NCI-H1092 (cell line): ENCODE measurements around the gene DLGAP1.

Experiments used
- DNase-seq: peaks from one replicate; lab custom pipeline; 2025; lab: John Stamatoyannopoulos, UW

Gene DLGAP1

DNA sequence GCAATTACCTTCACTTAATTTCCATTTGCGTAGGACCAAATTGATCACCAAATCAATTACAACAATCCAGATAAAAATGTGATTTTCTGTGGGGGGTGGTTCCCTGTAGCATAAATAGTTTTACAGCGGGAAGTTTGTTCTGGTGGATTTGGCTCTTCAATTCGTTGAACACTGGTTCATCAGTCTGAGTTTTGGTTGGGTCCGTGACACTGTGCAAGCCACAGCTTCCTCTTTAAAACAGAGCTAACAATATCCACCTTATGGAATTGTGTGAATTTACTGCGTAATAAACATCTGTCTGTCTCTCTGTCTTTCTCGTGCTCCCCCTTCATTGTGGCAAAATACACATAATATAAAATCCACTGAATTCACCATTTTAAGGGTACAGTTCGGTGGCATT lies 694.4 kb downstream of the DLGAP1 start:
- no peak for DNase-seq

DNA sequence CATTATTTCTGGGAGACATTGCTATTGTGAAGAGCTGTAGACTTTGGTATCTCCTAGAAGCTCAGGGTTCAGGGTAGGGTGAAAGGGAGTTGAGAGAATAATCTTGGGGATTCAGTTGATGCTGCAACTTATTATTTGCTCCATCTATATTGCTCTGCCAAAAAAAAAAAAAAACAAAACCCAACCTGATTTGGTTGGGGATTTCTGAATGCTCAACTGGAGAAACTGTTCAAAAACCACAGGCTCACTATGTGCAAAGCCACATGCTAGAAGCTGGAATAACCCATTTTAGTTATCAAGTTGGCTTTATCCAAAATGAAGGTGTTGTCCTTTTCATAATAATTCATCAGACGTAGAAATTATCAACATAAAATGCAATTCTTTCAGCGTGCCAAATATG lies 696.0 kb downstream of the DLGAP1 start:
- DNase-seq, result no peak

DNA sequence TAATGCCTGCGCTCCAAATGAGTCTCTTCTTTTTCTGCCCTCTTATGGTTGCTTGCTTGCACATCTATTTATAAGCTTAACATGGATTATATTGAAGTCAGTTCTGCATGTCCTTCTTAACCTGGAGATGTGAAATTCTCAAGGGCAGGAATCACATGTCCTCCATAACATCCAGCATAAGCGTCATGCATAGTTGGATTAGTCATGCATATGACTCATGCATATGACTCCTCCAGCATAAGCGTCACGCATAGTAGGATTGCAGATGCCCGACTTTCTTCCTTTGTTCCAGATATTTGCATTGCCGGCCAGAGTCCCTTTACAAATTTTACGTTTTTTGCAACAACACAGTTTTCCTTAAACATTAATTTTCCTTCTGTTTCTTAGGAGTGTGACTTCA lies 696.6 kb downstream of the DLGAP1 start:
- DNase-seq, result no peak

DNA sequence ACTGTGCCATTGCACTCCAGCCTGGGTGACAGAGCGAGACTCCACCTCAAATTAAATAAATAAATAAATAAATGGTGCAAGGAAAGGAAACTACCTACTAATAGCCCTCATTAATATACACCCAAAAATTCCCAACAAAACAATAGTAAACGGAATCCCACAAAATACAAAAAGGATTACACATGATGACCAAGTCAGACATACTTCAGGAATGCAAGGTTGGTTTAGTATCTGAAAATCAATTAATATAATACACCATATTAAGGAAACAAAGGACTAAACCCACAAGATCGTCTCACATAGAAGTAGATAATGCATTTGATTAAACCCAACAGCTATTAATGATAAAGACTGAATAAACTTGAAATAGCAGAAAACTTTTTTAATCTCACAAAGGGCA lies 697.7 kb downstream of the DLGAP1 start:
- DNase-seq, result no peak

DNA sequence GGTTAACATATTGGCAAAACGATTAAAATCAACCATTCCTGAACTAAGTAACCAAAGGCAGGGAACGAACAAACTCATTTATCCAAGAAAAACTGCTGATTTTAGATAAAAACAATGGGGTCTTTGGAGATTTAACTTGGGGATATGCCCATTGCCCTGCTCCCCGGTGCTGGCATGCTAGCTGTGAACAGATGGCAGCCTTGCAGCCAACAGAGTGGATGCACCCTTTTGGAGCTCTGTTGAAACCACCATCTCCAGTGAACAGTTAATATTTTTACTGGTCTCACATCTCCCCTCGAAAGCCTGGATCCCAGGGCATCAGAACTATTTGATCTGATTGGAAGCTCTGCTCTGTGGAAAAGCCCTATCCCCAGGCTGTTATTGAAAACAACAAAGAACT lies 702.0 kb downstream of the DLGAP1 start:
- no peak for DNase-seq

DNA sequence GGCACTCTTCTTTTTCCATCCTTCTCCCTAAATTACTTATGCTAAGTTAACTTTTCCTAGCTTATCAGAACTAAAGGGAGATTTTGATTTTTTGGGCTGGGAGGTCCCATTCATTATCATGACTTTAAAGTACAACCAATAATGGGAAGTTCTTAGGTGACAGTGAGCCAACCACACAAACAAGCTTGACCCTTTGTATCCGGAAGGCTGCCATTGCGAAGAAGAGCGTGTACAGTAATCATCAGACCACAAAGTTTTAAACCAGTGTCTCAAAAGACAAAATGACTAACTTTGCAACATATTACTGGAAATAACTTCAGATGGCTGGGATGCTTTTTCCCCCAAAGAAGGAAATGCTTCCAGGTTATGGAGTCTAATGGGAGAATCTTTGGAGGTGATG lies 707.0 kb downstream of the DLGAP1 start:
- no peak for DNase-seq

DNA sequence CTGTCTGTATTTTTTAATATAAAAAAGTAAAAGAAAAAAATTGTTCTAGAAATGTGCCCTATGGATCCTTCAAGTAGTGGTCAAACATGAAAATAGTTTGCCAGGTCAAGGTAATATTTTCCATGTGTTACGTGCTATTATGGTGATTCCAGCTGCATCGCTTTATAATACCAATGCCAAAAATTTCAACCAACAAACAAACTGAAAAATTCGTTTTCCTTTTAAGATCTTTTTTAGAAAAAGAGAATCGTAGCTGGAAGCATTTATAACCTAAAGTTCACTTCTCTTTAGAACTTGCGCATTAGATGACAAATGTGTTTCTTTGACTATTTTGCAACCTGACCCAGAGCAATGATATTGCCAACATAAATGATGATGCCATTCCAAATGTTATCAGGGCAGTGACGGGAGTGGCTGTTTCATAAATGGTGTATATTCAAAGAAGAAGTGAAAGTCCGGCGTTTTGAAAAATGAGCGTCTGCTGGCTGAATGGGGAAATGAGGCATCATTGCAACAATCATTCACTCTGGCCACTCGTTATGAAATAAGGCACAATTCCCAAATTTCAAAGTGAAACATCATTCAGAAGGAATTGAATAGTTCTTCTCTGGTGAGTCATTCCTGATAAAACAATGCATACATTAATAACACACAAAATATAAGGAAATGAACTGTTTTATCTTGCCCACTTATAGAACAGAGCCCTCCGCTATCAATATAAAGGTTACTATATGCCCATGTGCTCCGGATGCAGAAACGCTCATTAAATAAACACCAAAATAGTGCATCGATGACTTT lies 707.7 kb downstream of the DLGAP1 start:
- no peak for DNase-seq

DNA sequence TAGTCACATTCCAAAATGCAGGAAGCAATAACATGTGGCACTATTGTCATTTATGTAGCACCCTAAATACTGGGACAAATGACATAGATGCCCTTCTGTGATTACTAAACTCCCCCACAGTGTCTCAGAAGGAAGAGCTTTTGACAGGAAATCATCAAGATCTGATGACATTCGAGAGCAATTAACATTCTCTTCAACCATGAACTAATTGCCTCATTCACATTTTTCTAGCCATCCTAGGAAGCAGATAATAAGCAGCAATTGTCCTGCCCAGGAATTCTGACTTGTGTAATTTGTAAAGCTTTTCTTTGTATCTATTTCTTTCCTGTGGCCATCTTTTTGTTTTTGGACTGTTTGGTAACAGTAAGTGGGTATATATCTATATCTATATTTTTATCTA lies 712.6 kb downstream of the DLGAP1 start:
- DNase-seq, result no peak

DNA sequence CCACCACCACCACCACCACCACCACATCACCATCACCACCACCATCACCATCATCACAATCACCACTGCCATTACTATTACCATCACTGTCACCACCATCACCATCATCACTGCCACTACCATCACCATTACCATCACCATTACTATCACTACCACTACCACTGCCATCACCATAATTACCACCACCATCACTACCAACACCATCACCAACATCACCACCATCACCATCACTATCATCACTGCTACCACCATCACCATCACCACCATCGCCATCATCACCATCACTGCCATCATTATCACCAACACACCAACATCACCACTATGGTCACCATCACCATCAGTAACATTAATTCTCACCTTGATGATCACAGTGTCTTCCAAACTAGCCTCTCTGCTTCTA lies 713.8 kb downstream of the DLGAP1 start:
- DNase-seq, result no peak

DNA sequence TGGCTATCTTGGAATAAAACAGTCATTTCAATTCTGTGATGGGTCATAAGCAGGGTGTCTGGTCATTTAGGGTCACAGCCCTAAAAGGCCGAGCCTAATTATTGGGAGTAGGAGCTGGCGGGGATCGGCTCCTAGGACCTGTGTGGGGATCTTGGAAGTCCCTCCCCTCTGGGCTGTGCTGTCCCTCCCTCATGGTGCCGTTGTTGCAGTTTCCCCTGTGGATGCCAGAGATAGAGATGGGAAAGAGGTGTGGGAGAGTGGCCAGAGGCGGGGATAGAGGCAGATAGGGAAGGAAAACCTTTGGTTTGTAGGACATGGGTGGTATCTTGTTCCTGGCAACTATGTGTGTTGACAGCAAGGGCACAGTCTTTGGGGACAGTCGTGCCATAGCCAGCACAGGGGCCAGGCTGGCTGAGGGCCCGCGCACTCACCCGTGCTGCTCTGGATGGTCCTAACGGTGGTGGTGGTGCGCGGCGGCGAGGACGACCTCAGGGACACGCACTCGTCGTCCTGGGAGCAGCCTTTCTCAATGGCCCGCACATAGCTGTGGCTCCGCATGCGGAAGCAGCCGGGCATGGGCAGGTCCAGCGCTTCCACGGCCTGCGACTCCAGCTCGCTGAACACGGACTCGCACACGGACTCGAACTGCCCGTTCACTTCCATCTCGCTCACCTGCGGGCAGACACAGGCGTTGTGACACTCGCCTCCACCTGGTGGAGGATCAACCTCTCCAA lies 726.2 kb downstream of the DLGAP1 start:
- no peak for DNase-seq

DNA sequence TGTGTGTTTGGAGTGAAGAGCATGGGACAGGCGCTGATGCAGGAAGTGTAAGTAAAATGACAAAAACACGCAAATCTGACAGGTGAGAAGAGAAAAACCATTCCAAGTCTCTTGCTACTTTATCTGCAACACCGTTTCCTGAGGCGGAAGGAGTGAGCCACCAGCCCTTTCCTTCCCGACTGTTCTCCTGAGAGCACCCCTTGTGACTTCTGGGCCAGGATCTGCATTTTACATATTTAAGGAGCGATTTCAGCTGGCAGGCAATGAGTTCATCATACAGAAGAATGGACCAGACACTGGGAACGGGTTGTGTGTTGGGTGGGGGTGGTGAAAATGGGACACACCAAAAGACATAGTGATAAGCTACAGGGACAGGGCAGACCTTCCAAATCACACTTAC lies 727.8 kb downstream of the DLGAP1 start:
- DNase-seq, result no peak

DNA sequence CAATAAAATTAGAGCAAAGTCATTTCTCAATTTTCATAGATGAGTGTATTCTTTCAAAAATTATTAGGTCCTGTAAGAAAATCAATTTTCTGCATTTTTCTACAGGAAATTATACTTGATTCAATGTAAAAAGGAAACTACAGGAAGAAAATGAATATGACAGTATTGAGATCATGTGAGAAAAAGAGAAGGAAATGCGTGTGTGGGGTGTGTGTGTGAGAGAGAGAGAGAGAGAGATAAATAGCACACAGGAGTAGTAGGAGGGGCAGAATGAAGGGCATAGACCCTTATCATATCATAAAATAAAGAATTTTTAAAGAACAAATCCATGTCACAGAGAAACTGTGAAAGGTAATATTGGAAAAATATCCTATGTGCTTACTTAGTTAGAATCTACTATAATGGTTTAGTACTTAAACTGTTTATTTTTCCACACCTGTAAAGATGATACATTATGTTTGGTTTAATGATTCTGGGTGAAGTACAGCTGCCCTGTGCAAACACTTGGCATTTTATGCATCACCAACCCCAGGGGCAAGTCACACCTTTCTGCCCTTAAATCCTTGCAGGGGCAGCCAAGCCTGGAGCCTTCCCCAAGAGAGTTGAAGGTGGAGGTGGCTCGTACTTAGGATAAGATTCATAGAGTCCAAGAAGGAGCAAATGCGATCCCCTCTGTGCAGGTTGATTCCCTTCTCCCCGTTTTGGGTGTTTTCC lies 728.7 kb downstream of the DLGAP1 start:
- DNase-seq, result peak; percentile 66

DNA sequence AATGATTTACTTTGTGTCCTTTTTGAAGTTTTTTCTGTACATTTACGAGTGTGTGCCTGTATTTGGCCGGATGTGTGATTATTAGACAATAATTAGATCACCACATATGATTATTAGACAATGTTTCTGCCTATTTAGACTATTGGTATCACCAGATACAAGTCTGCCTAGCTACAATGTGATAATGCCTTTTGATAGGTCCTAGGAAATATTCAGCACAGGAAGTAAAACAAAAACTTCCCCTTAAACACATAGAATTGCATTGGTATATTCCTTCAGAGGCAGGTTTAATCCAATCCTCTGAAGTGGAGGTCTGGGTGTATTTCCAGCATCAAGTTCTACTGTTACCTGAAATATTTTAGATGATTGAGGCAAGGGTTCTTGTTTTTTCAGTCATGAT lies 730.0 kb downstream of the DLGAP1 start:
- DNase-seq, result no peak

DNA sequence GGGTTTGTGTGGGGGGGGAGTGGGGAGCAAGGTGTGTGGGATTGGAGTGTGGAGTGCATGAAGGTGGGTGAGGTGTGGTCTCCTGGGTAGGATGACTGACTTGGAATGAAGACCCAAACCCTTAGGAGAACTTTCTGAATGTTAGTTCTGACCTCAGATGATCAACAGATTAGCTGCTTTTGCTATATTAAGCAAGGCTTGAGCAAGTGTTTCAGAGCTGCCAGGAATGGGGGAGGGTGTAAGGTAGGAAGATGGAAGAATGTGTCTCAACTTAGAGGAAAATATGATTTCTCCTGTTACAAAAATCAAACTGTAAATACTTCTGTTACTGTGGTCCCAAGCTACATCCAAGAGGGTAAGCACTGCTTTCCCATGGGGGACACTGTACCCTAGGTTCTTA lies 731.6 kb downstream of the DLGAP1 start:
- DNase-seq, result no peak

DNA sequence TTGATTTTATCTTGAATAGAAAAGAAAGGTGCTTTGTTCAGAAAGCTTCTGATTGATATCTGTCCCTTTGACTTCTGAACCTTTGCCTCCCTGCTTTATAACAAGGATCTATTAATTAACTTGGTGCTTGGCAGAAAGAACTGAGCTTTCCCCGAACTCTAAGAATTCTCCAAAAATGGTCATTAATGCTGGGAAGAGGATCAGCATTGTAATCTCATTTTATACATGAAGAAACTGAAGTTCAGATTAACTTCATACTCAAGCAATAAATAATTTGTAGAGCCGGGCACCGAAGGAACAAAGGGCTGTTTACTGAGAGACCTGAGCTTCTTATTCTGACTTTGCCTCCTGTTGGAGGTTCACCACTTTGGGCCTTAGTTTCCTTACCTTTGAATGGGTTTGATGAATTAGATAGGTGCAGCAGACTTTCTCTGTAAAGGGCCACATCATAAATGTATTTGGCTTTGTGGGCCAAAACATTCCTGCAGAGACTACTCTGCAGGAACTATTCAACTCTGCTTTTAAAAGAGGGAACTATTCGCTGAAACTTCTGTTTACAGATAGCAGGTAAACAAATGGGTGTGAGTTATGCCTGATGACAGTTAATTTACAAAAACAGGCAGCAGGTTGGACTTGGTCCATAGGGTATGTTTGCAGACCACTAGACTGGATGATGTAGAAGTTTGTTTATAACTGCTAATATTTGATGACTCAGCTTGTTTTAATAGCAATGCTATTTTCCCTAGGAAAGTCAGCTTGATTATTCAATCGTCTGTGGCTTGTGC lies 732.3 kb downstream of the DLGAP1 start:
- DNase-seq, result no peak

DNA sequence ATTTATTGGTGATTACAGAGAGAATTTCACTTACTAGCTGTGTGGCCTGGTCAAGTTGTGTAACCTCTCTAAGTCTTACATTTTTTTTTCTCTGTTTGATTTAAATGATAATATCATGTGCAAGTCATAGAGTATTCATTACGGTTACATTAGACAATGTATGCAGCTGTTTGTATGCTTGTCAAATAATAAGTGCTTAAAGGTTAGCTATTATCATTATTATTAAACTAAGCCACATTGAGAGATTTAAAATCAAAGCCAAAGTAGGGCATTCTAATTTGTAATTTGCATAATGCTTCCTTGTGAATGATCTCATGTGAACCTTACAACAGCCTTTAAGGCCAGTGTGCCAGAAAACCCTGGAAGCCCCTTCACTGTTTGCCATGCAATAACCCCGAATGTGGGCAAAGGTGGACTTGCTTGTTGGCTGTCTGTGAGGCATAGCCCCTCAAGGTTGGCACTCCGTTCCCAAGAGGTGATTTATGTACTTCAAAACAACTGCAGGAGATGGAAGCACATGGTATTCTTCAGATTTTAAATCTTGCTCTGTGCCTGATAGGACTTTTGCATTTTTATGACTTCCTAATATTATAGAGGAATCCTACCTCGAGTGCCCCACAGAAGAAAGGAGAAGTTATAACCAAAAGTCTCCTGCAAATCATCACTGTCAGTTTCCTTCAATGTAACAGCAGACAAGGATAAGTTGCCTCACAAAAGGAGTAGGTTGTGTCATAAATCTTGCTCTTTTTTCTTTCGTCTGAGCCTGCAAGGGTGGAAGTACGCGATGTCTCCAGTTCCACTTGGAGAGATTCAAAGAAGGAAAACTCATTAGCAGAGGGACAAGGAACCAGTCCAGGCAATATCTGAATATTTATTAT lies 733.1 kb downstream of the DLGAP1 start:
- no peak for DNase-seq

DNA sequence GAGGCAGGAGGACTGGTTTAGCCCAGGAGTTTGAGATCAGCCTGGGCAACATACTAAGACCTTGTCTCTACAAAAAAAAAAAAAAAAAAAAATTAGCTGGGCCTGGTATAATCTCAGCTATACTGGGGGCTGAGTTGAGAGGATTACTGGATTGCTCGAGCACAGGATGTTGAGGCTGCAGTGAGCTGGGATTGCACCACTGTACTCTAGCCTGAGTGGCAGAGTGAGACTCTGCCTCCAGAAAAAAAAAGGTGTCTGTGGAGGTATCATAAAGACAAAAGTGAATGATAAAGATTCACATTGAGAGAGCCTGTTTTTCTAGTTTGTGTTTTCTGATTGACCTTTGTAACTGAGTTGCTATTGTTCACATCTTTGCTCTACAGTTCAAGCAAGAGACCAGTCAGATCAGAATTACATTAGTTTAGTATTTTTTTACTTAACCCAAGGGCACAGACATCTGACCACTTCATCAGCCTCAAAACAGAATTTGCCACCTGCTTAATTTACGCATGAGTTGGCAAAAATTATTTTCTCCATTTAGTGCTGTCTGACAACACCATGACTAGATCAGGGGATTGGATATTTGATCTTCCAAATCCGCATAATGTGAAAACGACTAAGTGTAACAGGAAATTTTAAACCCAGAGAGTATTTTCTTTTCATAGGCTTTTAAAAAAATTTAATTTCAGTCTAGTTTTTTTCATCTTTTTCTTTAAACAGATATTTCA lies 734.1 kb downstream of the DLGAP1 start:
- DNase-seq, result peak; percentile 15

DNA sequence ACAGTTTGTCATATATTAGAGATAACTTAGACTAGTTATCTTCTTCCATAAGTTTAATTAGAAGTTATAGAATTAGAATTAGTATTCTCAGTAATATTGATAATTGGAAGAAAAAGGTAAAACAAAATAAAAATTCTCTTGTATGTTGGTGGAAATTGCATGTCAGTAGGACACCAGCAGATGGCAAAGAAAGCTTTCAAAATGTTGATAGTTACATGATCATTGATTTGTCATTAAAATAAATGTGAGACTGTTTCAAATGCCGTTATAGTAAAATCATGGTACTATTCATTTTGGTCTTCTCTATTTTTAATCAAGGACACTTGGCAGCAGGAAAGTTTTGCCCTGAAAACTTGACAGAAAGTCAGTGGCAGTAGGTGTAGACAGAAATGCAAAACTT lies 734.9 kb downstream of the DLGAP1 start:
- no peak for DNase-seq

DNA sequence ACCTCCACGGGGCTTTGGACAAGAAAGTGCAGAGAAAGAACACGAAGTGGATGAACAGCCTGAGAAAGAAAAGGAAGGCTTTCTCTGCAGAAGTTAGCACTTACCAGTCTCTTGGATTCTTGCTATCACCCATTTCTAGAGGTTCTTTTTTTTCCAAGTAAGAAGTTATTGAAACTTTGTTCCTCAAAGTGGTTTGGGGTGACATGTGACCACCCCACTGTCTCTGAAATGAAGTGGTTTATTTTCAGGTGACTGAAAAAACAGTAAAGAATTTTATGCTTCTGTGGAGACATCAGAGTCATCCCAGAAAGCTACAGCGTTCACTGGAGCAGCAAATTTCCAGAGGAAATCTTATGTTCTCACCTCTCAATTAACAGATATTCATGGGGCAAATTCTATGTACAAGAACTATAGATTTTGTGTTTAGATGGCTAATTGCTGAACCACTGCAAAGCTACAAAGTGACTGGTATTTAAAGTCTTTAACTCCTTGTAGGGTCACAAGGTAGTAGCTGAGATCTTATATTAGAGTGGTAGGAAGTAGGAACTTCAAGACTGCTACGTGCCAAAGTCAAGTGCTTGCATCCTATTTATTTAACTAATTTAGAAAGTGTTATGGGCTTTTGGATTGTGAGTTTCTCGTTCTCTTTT lies 737.6 kb downstream of the DLGAP1 start:
- no peak for DNase-seq

DNA sequence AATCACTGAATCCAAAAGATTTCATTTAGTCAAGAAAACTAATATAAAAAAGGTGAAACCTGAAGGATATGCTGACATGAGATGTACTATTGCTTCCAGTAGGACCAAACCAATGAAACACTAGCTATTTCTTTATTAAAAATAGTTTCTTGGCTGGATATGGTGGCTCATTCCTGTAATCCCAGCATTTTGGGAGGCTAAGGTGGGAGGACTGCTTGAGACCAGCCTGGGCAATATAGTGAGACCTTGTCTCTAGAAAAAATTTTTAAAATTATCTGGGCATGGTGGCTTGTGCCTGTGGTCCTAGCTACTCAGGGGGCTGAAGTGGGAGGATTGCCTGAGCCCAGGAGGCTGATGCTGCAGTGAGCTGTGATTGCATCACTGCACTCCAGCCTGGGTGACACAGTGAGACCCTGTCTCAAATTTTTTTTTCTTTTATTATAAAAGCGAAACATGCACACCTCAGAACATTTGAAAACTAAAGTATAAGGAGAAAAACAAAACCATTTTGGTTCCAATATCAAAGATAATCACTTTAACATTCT lies 738.9 kb downstream of the DLGAP1 start:
- DNase-seq, result no peak
